H1 (cell line): Measurements from ENCODE around the gene MKLN1. TPM values are rescaled to one million over a fixed set of nuclear protein-coding genes. Genes with fewer than 3 reads are reported as not detected.

ENCODE experiments used
- CHD1 ChIP-seq: IDR thresholded peaks from 2 replicates; pipeline ENCODE4 v1.6.1; 2012; ENCODE audit warnings: low read depth, low read length, improper control_type of control experiment
- CHD2 ChIP-seq: IDR thresholded peaks from 2 replicates; pipeline ENCODE4 v1.6.1; 2012; ENCODE audit warnings: low read length, improper control_type of control experiment
- POLR2AphosphoS5 ChIP-seq: IDR thresholded peaks from 2 replicates; pipeline ENCODE4 v1.6.1; 2011; ENCODE audit warnings: low read depth, low read length
- RFX5 ChIP-seq: IDR thresholded peaks from 2 replicates; pipeline ENCODE4 v1.6.1; 2011; ENCODE audit warnings: low read depth, low read length, improper control_type of control experiment, borderline replicate concordance
- SAP30 ChIP-seq: fragments of 300-600 bp; sonication (generic); IDR thresholded peaks from 2 replicates; pipeline ENCODE4 v1.7.1; 2012; ENCODE audit warnings: low read length, moderate library complexity, mild to moderate bottlenecking, inconsistent platforms; ENCODE audit not compliant: insufficient read depth, insufficient replicate concordance
- SUZ12 ChIP-seq: fragments of 200-600 bp; sonication (generic); IDR thresholded peaks from 2 replicates; pipeline ENCODE4 v1.6.1; 2012; ENCODE audit warnings: mild to moderate bottlenecking, inconsistent platforms, low read length, moderate library complexity, mixed read lengths
- YY1 ChIP-seq: IDR thresholded peaks from 2 replicates; pipeline ENCODE4 v1.6.1; 2011; ENCODE audit warnings: low read depth, mild to moderate bottlenecking, low read length
- polyA plus RNA-seq, 7 experiments: library from polyadenylated mRNA; depleted of rRNA in 3 of 7; stranded (reverse) in 5 of 7; unstranded in 2 of 7; fragments of >200 nt in 5 of 7; fragments of 200-250 nt in 2 of 7; gene quantifications; 1 replicate in 5 of 7; 2 replicates in 1 of 7; 4 replicates in 1 of 7; pipeline versions ENCODE4 v1.2.1 to v1.2.3, GENCODE V29; 2011 to 2013; ENCODE audit warnings: missing spikeins in 2 of 7, mixed read lengths in 2 of 7
- total RNA-seq: library from RNA; stranded (reverse); fragmentation: NEBNext Ultra II Directional; extraction: Animal tissue kit (Norgen Biotek cat#: 25700); gene quantifications from 2 replicates; pipeline ENCODE4 v1.2.1, GENCODE V29; 2021
- TF ChIP-seq, protein P1 (sequence below): IDR thresholded peaks from 2 replicates; pipeline ENCODE4 v1.6.1; 2012; ENCODE audit warnings: inconsistent platforms

The MKLN1 gene
- total and polyA plus RNA-seq, 2 of the 8 experiments (the other 6 are each of a cell fraction or from before 2014, with no cell fraction given), result 22.3 to 50.9 TPM

DNA sequence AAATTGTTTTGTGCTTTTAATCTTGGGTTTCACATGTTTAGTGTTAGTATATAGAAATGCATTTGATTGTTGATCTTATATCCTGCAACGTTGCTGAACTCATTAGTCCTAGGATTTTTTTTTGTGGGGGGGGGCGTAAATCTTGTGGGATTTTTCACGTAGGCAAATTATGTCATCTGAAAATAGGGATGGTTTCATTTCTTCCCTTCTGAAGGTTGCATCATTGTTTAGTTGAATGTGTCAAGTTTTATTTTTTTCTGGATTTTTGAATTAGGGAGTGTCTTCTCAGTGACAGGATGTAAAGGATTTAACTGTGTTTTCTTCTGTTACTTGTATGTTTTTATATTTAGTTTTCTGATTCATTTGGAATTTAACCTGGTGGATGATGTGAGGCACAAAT, 26.7 kb downstream of the MKLN1 start (continued):
- TF ChIP-seq SUZ12 (no peak), POLR2AphosphoS5 (no peak), CHD1 (no peak), RFX5 (no peak), YY1 (no peak), SAP30 (no peak), CHD2 (no peak)
- TF ChIP-seq, protein P1, sequence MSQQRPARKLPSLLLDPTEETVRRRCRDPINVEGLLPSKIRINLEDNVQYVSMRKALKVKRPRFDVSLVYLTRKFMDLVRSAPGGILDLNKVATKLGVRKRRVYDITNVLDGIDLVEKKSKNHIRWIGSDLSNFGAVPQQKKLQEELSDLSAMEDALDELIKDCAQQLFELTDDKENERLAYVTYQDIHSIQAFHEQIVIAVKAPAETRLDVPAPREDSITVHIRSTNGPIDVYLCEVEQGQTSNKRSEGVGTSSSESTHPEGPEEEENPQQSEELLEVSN, result no peak
